Ureter (tissue), 1 donor: ENCODE results near the gene CUL2. TPM values are rescaled to one million over a fixed set of nuclear protein-coding genes. Genes with fewer than 3 reads are reported as not detected.
A peak's percentile ranks its signal among the peaks of the same experiment; 100 is the strongest.
"Not testable (repeated sequence)": the region's sequence is repeated elsewhere in the genome, so short reads cannot be mapped to it uniquely, and the experiment has no call there.

ENCODE experiments used
- DNase-seq: peaks from one replicate; pipeline ENCODE4 v3.0.0-alpha.2; 2020; ENCODE audit warnings: low spot score
- total RNA-seq: library from RNA; stranded (reverse); gene quantifications from one replicate; pipeline ENCODE4 v1.2.4, GENCODE V29; 2023
- donor health status: DM: yes; HTN: yes; CAD: no.

The CUL2 gene
- total RNA-seq, 1 donor from 2014 or later, result 35.8 TPM

DNA sequence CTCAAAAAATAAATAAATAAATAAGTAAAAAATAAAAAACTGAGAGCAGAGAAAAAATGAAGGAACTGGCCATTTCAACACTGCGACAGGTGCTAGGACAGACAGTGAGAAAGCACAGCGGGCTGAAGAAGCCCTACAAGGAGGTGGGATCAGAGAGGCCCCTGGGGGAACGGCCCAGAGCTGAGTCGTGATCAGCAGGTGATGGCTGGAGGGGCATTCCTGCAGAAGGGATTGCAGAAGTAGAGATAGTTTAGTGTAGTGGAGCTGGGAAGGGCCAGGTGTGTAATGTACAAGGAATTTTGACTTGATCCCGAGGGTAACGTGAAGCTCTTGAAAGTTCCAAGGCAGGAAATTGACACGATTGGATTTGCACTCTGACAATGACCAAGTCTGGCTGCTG, 112.1 kb downstream of the CUL2 start:
- DNase-seq, result no peak

- DNase-seq, result not testable (repeated sequence)
Observed at GRCh38 chr10:34976380-34976910, 113.7 kb downstream of the CUL2 start.

DNA sequence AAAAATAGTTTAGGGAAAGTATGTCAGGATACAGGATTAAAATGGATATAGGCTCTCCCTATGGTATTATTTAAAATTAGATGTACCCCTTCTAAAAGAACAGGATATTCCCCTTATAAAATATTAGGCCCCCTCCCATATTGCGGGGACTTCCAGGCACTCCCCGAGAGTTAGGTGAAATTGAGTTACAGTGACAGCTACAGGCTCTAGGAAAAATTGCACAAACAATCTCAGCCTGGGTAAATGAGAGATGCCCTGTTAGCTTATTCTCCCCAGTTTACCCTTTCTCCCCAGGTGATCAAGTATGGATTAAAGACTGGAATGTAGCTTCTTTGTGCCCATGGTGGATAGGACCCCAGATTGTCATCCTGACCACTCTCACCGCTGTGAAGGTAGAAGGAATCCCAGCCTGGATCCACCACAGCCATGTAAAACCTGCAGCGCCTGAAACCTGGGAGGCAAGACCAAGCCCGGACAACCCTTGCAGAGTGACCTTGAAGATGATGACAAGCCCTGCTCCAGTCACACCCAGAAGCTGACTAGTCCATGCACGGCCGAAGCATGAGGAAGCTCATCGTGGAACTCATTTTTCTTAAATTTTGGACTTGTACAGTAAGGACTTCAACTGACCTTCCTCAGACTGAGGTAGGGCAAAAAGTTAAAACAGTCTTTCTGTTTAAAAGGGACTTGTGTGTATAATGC, 115.6 kb downstream of the CUL2 start:
- not testable (repeated sequence) for DNase-seq

- DNase-seq, result peak; percentile 73
Observed at GRCh38 chr10:34973757-34974156, 116.4 kb downstream of the CUL2 start.

DNA sequence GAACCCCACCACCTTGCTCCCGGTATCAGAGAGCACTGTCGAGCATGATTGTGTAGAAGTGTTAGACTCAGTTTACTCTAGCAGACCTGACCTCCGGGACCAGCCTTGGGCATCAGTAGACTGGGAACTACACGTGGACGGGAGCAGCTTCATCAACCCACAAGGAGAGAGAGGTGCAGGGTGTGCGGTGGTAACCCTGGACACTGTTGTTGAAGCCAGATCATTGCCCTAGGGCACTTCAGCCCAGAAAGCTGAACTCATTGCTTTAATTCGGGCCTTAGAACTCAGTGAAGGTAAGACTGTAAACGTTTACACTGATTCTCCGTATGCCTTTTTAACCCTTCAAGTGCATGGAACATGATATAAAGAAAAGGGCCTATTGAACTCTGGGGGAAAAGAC, 117.0 kb downstream of the CUL2 start:
- not testable (repeated sequence) for DNase-seq

- not testable (repeated sequence) for DNase-seq
Observed at GRCh38 chr10:34972591-34972990, 117.5 kb downstream of the CUL2 start.

GRCh38 chr10:34971606-34972334, 118.4 kb downstream of the CUL2 start:
- not testable (repeated sequence) for DNase-seq

DNA sequence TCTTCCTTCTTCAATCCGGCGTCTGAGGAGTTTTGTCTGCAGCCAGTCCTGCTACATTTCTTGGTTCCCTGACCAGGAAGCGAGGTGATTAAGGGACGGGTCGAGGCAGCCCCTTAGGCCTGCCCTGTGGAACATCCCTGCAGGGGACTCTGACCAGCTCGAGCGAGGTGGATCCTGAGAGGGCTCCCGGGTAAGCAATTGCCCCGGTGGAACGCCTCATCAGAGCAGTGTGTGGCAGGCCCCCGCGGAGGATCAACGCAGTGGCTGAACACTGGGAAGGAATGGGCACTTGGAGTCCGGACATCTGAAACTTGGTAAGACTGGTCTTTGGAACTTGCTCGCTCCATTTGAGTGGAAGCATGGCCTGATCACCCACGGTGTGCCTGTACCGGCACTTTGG, 121.0 kb downstream of the CUL2 start:
- no peak for DNase-seq

DNA sequence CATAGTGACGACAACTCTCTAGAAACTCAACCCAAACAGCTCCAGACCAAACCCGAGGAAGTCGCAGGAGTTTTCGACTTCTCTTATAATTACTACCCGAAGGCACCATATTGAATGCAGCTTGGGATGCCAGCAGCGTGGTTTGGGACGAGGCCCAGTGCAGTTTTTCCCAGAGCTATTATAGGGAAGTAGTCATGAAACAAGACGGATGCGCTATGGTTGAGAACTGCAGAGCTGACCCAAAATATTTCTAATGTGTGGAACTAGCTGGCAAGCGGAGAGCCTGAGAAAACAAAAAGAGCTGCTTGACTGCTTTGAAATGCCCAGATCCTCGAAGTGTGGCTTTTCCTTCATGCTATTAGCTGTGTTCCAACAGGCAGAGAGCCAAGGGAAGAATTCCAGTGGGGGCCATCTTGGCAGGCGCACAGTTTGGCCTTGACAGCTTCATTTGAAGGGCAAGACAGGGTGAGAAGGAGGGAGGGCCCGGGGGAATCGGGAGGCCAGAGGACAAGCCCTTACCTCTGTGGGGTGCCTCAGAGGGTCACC, 122.7 kb downstream of the CUL2 start:
- DNase-seq, result peak; percentile 66

GRCh38 chr10:34966451-34966850, 123.7 kb downstream of the CUL2 start:
- DNase-seq, result no peak

DNA sequence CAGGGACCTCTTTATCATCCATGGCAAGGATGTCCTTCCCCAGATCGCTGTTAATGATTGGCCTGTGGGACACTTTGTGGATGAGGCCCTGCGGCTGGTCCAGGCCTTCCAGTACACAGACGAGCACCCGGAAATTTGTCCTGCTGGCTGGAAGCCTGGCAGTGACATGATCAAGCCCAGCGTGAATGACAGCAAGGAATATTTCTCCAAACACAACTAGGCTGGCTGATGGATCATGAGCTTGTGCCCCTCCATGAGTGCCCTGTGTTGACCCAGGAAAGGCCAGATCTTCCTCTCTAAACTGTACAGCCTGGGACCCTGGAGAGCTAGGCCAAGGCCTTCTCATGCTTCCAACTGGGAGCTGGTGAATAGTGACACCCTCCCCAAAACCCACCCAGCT, 124.1 kb downstream of the CUL2 start:
- DNase-seq, result no peak

GRCh38 chr10:34964166-34964800, 125.9 kb downstream of the CUL2 start:
- DNase-seq, result no peak

- DNase-seq, result no peak
Observed at GRCh38 chr10:34962866-34963265, 127.3 kb downstream of the CUL2 start.

GRCh38 chr10:34960983-34961382, 129.2 kb downstream of the CUL2 start:
- no peak for DNase-seq

GRCh38 chr10:34959786-34960185, 130.4 kb downstream of the CUL2 start:
- DNase-seq, result no peak

GRCh38 chr10:34959321-34959720, 130.8 kb downstream of the CUL2 start:
- DNase-seq, result no peak

Other genes starting within 250 kb of the CUL2 start
- gene CREM, start 36.5 kb upstream of the CUL2 start, total RNA-seq, result 32.6 TPM
- gene CCNY, start 246.2 kb upstream of the CUL2 start, total RNA-seq, result 61.5 TPM